ENCODE results near the gene SRSF12. TPM values are rescaled to one million over a fixed set of nuclear protein-coding genes. Genes with fewer than 3 reads are reported as not detected.
A peak's percentile ranks its signal among the peaks of the same experiment; 100 is the strongest.

The SRSF12 gene
- total and polyA plus RNA-seq, 2 donors (not counting 3 experiments of a cell fraction or from before 2014, with no cell fraction given): 0.07 to 0.18 TPM

GRCh38 chr6:89154131-89154530, 36.3 kb upstream of the SRSF12 start:
- Histone ChIP-seq H3K9me3 (replicated peaks; ENCODE audit: control insufficient read depth, insufficient read depth, low read length) (no peaks in the 10 kb centered on the region), H3K4me2 (ENCODE audit: insufficient read depth, low read length) (no peak overlapping the region), H3K27ac (ENCODE audit: insufficient read depth, low read depth, low read length) (no peak overlapping the region), H4K20me1 (replicated peaks; ENCODE audit: control insufficient read depth, extremely low read depth, insufficient read depth, low read length) (no peaks in the 10 kb centered on the region), H2AFZ (ENCODE audit: low read depth, low read length) (no peak overlapping the region), H3K4me3 (replicated peaks in 1 of 3; ENCODE audit: insufficient read depth in 1 of 3, low read depth in 1 of 3, low read length in 3 of 3) (no peak overlapping the region), H3K9ac (replicated peaks; ENCODE audit: extremely low read depth, insufficient read depth, low read length) (no peak overlapping the region), H3K79me2 (ENCODE audit: control insufficient read depth, insufficient read depth, low read length) (peaks cover 2% of the 10 kb centered on the region), H3K4me1 (ENCODE audit: control insufficient read depth, extremely low read depth, insufficient read depth, low read length) (no peaks in the 10 kb centered on the region), H3K36me3 (ENCODE audit: control insufficient read depth in 2 of 2, extremely low read depth in 1 of 2, insufficient read depth in 2 of 2, low read length in 2 of 2) (peaks cover 0 to 3% of the 10 kb centered on the region in 2 experiments), H3K27me3 (ENCODE audit: control insufficient read depth in 2 of 2, insufficient read depth in 2 of 2, low read length in 2 of 2) (no peaks in the 10 kb centered on the region), H3K9me1 (replicated peaks; ENCODE audit: control insufficient read depth, extremely low read depth, insufficient read depth, low read length) (no peaks in the 10 kb centered on the region)
- no TSS peak for BruUV-seq (replicated peaks)
- POLR2A ChIA-PET: no interaction called here
- TF ChIP-seq MAX (IDR thresholded peaks at IDR 0.05; ENCODE audit: insufficient read depth, insufficient read length) (no peak), POLR2A (IDR thresholded peaks at IDR 0.05; ENCODE audit: low read depth, low read length) (no peak), MYC (IDR thresholded peaks at IDR 0.05; ENCODE audit: low read depth, low read length) (no peak), JUN (IDR thresholded peaks at IDR 0.05; ENCODE audit: borderline replicate concordance, insufficient read depth, insufficient read length, low read depth) (no peak), CTCF (IDR thresholded peaks at IDR 0.05; ENCODE audit: extremely low read depth in 1 of 2, insufficient read depth in 1 of 2, low read depth in 1 of 2, low read length in 2 of 2) (no peak), GATA2 (IDR thresholded peaks at IDR 0.05; ENCODE audit: insufficient read depth, insufficient read length, low read depth, low read length) (no peak), FOS (IDR thresholded peaks at IDR 0.05; ENCODE audit: borderline replicate concordance, insufficient read depth, low read length) (no peak)
- DNase-seq (ENCODE audit: low read depth, low spot score): peak; percentile 34
- dilution Hi-C loops (cut with MboI; ENCODE audit: extremely low pct_ligation_motif_present, low sequenced_read_pairs): no loop called here
- intact Hi-C loops (cut with micrococcal nuclease): no loop called here
- FAIRE-seq: no peak
- CTCF ChIA-PET: interaction anchor here (0.6 to 1.2 kb wide), 4 partner anchors 8 to 129 kb away, joined by 3 read pairs; no protein-coding TSS in a partner anchor

Data from endothelial cell of umbilical vein (primary cell).